HEK293 (cell line): ENCODE results near the gene NR1I2.

Experiments
- PRDM4 ChIP-seq: fragments of 450-650 bp; formaldehyde crosslinking; IDR thresholded peaks from 2 replicates; pipeline ENCODE4 v1.5.1; 2017; ENCODE audit warnings: missing biosample characterization, missing genetic modification characterization
- TCF7L2 ChIP-seq: IDR thresholded peaks from 2 replicates; pipeline ENCODE4 v1.6.1; 2011; ENCODE audit warnings: low read depth, mild to moderate bottlenecking, inconsistent platforms, low read length, moderate library complexity, borderline replicate concordance
- YY1 ChIP-seq: fragments of 450-650 bp; formaldehyde crosslinking; IDR thresholded peaks from 2 replicates; pipeline ENCODE4 v1.5.1; 2018; ENCODE audit warnings: missing biosample characterization, missing genetic modification characterization
- ZBTB1 ChIP-seq: fragments of 450-650 bp; formaldehyde crosslinking; IDR thresholded peaks from 2 replicates; pipeline ENCODE4 v1.5.1; 2016; ENCODE audit warnings: missing biosample characterization, missing genetic modification characterization
- ZBTB8A ChIP-seq: fragments of 450-650 bp; formaldehyde crosslinking; IDR thresholded peaks from 2 replicates; pipeline ENCODE4 v1.5.1; 2016; ENCODE audit warnings: missing biosample characterization, missing genetic modification characterization
- ZNF133 ChIP-seq: fragments of 450-650 bp; formaldehyde crosslinking; IDR thresholded peaks from 2 replicates; pipeline ENCODE4 v1.5.1; 2016; ENCODE audit warnings: missing biosample characterization, missing genetic modification characterization
- ZNF274 ChIP-seq, 2 experiments: fragments of 200-500 bp in 1 of 2; fragments of 450-650 bp in 1 of 2; sonication (Bioruptor generic) in 1 of 2; formaldehyde crosslinking in 1 of 2; IDR thresholded peaks; 2 replicates each; pipeline versions ENCODE4 v1.5.1 to v1.6.1; 2014 to 2016; ENCODE audit warnings: borderline replicate concordance in 1 of 2, inconsistent platforms in 1 of 2, low read length in 1 of 2, missing biosample characterization in 1 of 2, missing genetic modification characterization in 1 of 2
- ZNF433 ChIP-seq: fragments of 450-650 bp; formaldehyde crosslinking; IDR thresholded peaks from 2 replicates; pipeline ENCODE4 v1.5.1; 2016; ENCODE audit warnings: missing biosample characterization, missing genetic modification characterization, low read depth
- ZNF544 ChIP-seq: fragments of 450-650 bp; formaldehyde crosslinking; IDR thresholded peaks from 2 replicates; pipeline ENCODE4 v1.5.0; 2017; ENCODE audit warnings: missing biosample characterization, missing genetic modification characterization
- ZNF560 ChIP-seq: fragments of 450-650 bp; formaldehyde crosslinking; IDR thresholded peaks from 2 replicates; pipeline ENCODE4 v1.5.1; 2017; ENCODE audit warnings: missing biosample characterization, missing genetic modification characterization, borderline replicate concordance
- TF ChIP-seq, protein P1 (sequence below): fragments of 450-650 bp; formaldehyde crosslinking; IDR thresholded peaks from 2 replicates; pipeline ENCODE4 v1.5.1; 2016; ENCODE audit warnings: missing biosample characterization, missing genetic modification characterization

GRCh38 chr3:119817071-119817470 is 35.2 kb downstream of the NR1I2 start:
- TF ChIP-seq ZNF560 (tag by site-specific recombination), result no peak
- TF ChIP-seq, protein P1, sequence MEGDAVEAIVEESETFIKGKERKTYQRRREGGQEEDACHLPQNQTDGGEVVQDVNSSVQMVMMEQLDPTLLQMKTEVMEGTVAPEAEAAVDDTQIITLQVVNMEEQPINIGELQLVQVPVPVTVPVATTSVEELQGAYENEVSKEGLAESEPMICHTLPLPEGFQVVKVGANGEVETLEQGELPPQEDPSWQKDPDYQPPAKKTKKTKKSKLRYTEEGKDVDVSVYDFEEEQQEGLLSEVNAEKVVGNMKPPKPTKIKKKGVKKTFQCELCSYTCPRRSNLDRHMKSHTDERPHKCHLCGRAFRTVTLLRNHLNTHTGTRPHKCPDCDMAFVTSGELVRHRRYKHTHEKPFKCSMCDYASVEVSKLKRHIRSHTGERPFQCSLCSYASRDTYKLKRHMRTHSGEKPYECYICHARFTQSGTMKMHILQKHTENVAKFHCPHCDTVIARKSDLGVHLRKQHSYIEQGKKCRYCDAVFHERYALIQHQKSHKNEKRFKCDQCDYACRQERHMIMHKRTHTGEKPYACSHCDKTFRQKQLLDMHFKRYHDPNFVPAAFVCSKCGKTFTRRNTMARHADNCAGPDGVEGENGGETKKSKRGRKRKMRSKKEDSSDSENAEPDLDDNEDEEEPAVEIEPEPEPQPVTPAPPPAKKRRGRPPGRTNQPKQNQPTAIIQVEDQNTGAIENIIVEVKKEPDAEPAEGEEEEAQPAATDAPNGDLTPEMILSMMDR (tag by site-specific recombination), result no peak
- TF ChIP-seq ZNF433 (tag by site-specific recombination), result no peak
- TF ChIP-seq TCF7L2, result no peak
- no peak for TF ChIP-seq YY1 (tag by site-specific recombination)
- TF ChIP-seq ZBTB8A (tag by site-specific recombination), result no peak
- TF ChIP-seq ZNF133 (tag by site-specific recombination), result no peak
- TF ChIP-seq ZNF544 (tag by site-specific recombination), result no peak
- no peak for TF ChIP-seq ZNF274 (IDR thresholded peaks at IDR 0.05; ENCODE audit: low read length)
- no peak for TF ChIP-seq ZNF274 (tag by site-specific recombination; IDR thresholded peaks at IDR 0.05; ENCODE audit: borderline replicate concordance)
- TF ChIP-seq PRDM4, result no peak
- no peak for TF ChIP-seq ZBTB1 (tag by site-specific recombination)
